Measurements from ENCODE around the gene PDAP1.
"Not testable (repeated sequence)": the region's sequence is repeated elsewhere in the genome, so short reads cannot be mapped to it uniquely, and the experiment has no call there.

PDAP1 gene

DNA sequence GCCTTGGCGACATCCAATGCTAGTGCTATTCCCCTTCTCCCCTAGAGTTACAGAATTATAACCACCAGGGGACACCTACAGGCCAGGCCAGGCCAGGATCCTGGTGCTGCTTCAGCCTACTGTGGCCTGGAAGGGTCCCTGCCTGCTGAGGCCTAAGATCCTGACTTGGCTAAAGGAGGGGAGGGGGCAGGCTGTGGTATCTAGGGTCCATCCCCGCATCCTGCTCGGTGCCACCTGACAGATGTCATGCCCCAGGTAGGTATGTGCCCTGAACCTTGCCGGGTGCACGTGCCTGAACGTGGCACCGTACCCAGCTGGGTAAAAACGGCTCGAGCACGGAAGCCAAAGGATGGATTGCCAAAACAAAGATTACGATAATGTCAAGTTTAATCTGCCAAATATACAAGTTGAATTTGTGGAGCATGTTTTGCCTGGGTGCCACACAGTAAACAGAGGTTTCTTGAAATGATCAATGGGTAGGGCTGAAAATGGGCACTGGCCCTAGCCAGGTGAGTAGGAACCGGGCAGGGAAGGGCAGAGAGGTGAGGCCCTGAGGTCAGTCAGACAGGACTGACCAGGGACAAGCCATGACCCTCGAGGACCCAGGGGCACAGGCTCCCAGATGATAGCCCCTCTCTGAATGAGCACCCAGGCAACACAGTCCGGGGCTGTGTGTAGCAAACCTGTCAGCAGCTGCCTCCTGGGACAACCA, 12.6 kb downstream of the PDAP1 start:
- no peak for DNase-seq

- DNase-seq: no peak
These were observed 14.3 kb downstream of the PDAP1 start for GRCh38 chr7:99394188-99394502.

DNA sequence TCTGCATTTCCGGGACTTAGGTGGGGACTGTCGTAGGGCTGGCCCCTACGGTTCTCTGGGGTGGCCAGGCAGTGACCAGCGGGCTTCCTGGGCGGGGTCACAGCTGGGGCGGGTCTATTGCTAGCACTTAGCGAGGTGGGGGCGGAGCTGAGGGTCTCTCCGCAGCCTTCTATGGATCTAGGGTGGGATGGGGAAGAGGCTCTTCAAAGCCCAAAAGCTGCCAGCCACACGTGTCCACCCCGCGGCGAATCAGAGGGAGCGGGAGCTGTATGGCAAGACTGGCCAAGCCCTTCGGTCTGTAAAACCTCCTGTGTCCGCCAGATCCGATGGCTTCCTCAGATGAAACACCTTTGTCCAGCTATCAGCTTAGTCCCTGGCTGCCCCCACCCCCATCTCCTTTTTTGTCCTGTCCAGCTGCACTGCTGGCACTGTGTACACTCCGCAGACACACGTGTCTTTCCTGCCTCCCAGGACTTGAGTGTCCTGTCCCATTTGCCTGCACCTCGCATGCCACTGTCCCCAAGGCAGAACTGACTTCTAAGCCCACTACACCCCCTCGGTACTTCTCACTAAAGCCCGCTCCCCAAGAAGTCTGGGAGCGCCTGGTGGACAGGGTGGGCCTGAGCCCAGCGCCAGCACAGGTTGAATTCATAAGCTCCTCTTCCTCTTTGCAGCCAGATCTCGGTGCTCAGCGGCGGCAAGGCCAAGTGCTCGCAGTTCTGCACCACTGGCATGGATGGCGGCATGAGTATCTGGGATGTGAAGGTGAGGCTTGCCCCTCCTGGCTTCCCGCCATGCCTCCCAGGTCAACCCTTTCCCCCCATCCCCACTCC, 14.8 kb downstream of the PDAP1 start:
- no peak for DNase-seq

GRCh38 chr7:99392659-99393354, 15.6 kb downstream of the PDAP1 start:
- no peak for DNase-seq

DNA sequence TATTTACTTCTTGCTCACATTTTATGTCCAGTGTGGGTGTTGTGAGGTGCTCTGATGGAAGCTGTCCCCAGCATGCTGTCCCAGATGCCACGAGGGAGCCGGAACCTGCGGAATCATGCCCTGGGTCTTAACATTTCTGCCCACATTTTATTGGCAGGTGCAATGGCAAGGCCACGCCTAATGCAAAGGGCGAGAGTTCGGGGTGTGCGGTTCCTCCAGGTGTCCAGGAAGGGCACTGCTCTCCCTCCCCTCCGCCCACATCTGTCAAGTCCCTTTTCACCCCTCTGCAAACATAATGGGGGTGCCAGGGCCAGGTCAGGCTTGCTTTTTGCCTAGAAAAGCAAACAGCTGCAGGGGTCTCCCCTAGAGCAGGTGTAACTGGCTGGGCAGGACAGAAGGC, 16.4 kb downstream of the PDAP1 start:
- no peak for DNase-seq

- no peak for DNase-seq
These were observed 17.3 kb downstream of the PDAP1 start for GRCh38 chr7:99390941-99391602.

- DNase-seq: no peak
These were observed 18.6 kb downstream of the PDAP1 start for GRCh38 chr7:99389772-99390171.

DNA sequence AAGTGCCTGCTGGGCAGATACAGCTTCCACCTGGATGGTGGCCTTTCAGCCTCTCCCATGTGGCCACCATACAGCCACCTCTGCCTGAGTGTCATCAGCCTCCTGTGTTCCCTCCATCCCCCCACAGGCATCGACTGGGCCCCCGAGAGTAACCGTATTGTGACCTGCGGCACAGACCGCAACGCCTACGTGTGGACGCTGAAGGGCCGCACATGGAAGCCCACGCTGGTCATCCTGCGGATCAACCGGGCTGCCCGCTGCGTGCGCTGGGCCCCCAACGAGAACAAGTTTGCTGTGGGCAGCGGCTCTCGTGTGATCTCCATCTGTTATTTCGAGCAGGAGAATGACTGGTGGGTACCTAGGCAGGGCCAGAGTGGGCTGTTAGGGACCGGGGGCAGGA, 20.5 kb downstream of the PDAP1 start:
- DNase-seq: no peak

GRCh38 chr7:99387239-99387635, 21.2 kb downstream of the PDAP1 start:
- not testable (repeated sequence) for DNase-seq

- peak; percentile 56 for DNase-seq
These were observed 21.7 kb downstream of the PDAP1 start for GRCh38 chr7:99386584-99387238.

DNA sequence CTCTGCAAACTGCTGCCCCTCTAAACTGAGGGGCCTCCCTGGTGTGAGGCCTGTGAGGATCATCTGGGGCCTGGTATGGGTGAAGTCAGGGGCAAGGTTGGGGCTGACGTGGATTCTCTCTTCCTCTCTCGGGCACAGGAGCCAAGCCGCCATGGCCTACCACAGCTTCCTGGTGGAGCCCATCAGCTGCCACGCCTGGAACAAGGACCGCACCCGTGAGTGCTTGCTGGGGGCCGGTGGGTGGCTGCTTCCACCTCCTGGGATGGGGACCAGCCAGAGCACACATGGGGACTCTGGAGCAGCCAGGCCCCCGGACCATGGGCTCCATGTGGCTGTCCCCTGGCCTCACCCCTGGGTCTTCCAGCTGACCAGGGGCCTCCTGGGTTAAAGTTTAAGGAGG, 22.8 kb downstream of the PDAP1 start:
- DNase-seq: no peak

DNA sequence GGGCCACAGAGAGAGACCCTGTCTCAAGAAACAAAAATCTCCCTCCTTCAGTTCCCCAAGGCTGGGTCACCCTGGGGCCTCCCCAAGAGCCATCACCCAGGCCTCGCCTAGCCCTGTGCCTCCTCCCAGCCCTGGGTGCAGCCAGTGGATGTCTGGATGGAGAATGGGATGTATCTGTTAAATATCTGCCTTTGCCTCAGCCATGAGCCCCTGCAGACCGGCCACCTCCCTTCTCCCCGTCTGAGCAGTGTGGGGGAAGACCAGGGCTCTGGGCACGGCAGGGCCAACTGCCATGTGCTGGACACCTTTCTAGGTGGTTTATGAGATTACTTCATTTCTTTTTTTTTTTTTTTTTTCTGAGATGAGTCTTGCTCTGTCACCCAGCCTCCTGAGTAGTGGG, 23.9 kb downstream of the PDAP1 start:
- DNase-seq: no peak

- no peak for DNase-seq
These were observed 24.5 kb downstream of the PDAP1 start for GRCh38 chr7:99383791-99384370.

DNA sequence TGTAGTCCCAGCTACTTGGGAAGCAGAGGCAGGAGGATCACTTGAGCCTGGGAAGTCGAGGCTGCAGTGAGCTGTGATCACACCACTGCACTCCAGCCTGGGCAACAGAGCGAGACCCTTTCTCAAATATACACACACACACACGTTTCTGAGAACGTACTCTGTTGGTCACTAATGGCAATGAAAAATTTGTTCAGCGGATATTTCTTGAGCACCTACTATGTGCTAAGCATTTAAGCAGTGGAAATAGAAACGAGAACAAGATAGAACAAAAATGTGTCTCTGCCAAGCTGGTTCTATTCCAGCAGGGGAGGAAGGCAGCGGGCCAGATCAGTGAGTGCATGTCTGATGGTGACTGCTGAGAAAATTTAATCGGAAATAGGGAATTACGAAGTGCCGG, 25.2 kb downstream of the PDAP1 start:
- no peak for DNase-seq

GRCh38 chr7:99381664-99382075, 26.7 kb downstream of the PDAP1 start:
- no peak for DNase-seq

DNA sequence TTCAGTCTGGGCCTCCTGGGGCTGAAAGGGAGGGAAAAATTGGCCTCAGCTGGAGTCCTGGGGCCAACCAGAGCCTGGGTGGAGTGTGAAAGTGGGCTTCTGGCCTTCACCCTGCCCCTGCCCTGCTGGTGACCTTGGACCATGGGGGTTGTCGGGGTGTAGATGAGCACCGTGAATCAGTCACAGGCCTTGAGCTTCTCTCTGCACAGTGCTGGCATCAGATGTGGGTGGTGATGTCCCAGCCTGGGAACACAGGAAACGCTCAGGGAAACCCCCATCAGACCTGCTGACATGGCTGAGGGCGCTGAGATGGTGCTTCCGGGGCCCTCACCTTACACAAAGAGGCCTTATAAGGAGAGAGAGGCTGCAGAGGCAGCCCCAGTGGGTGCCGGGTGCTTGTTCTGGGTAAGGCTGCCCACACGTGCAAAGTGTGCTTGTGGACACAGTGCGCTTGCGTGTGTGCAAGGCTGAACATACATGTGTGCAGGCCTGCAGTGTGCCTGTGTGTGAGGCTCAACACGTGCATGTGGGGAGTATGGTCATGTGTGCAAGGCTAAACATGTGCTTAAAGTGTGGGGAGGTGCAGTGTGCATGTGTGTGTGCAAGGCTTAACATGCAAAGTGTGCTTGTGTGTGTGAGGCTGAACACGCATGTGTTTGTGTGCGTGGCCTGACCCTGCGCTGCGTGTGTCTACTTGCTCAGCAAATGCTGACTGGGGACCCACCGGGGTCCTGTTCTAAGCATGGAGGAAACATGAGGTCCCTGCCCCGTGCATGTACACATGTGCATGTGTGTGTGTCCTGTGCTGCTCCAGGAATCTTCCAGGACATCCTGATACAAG, 27.4 kb downstream of the PDAP1 start:
- DNase-seq: peak; percentile 12

DNA sequence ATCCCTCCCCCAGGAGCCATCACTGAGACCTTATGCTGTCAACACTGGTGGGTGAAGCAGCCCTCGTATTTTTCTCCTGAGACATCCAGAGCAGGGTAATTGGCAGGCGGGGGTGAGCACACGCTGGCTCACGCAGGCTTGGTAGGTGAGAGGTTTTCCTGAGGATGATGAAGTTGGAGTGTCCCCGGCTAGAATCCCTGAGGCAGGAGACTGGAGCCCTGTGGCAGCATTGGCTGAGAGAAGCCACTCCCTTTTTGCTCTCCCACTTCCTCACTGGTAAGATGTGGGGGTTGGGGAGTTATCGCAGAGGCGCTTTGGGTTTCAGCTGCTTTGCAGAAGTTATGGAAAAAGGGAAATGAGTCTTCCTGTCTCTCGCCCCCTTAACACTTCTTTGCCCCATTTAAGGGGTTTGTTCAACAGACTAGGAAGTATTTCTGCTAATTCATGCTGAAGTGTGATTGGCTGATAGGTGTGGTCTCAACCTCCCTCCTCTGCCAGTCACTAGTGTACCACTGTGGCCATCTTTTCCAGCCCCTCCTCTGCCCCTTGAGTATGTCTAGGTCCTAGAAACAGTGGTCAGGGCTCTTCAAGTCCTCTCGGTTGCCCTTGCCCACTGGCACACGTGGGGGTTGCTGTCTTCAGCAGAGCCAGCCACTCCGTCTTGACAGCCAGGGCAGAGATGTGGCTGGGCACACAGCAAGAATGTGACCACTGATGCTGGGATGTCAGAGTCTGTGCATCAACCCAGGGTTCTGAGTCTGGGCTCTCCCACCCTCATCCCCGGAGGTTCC, 28.2 kb downstream of the PDAP1 start:
- DNase-seq: peak; percentile 99

GRCh38 chr7:99379693-99380031, 28.7 kb downstream of the PDAP1 start:
- DNase-seq: not testable (repeated sequence)

DNA sequence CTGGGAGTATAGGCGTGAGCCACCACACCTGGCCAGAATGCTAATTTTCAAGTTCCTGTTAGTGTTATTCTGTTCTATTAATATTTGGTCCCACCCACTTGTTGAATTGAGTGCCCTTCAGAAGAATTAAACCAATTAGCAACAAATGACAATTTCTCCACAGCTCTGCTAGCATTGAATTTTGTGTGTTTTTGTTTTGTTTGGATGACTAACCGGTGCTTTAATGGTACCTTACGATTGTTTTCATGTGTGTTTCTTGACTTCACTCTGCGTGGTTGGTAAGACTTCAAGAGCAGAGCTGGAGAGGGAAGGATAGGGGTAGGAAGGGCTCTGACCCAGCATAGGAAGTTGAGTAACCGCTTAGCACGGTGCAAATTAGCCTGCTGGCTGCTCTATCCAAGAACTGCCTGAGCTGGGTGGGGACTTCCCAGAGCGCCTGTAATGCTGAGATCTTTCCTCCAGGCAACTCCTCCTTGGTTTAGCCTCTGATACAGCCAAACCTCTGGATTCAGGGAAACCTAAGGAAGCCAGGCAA, 29.3 kb downstream of the PDAP1 start:
- peak; percentile 96 for DNase-seq

- peak; percentile 64 for DNase-seq
These were observed 33.2 kb downstream of the PDAP1 start for GRCh38 chr7:99375070-99375807.

All from GF-D8 (cell line).